GM12875 (cell line): ENCODE measurements around the gene PUDP.

Source experiments
- H3K4me3 ChIP-seq: one replicate; pipeline ENCODE4 v1.5.1; 2011; ENCODE audit warnings: low read depth, low read length, control low read depth
- CTCF ChIP-seq: IDR thresholded peaks from 2 replicates; pipeline ENCODE4 v1.5.1; 2011; ENCODE audit warnings: low read depth, mild to moderate bottlenecking, control low read depth, inconsistent platforms, low read length, moderate library complexity, borderline replicate concordance; ENCODE audit not compliant: insufficient read depth

The PUDP gene

GRCh38 chrX:7074148-7074907 is 73.6 kb downstream of the PUDP start:
- no peak for TF ChIP-seq CTCF
- H3K4me3 ChIP-seq, result no peak overlapping the region

GRCh38 chrX:7073336-7073735 is 74.6 kb downstream of the PUDP start:
- TF ChIP-seq CTCF, result no peak
- H3K4me3 ChIP-seq, result no peak overlapping the region

- H3K4me3 ChIP-seq, result no peak overlapping the region
- no peak for TF ChIP-seq CTCF
Measured at GRCh38 chrX:7072856-7073255, 75.1 kb downstream of the PUDP start.

GRCh38 chrX:7071390-7071789 is 76.6 kb downstream of the PUDP start:
- TF ChIP-seq CTCF, result no peak

GRCh38 chrX:7069556-7069955 is 78.4 kb downstream of the PUDP start:
- H3K4me3 ChIP-seq, result no peak overlapping the region
- no peak for TF ChIP-seq CTCF

More at GRCh38 chrX:7071390-7071789, 76.6 kb downstream of the PUDP start:
- no peak overlapping the region for H3K4me3 ChIP-seq

- peak; percentile 41 for TF ChIP-seq CTCF
- no peak overlapping the region for H3K4me3 ChIP-seq
Measured at GRCh38 chrX:7068939-7069367, 79.0 kb downstream of the PUDP start.

GRCh38 chrX:7067256-7067655 is 80.7 kb downstream of the PUDP start:
- TF ChIP-seq CTCF, result no peak
- no peak overlapping the region for H3K4me3 ChIP-seq
